Neural progenitor cell (in vitro differentiated cells): Measurements from ENCODE around the gene MBIP. TPM values are rescaled to one million over a fixed set of nuclear protein-coding genes. Genes with fewer than 3 reads are reported as not detected.

Source experiments
- DNase-seq: peaks from one replicate; pipeline ENCODE4 v3.0.0-alpha.2; 2016; ENCODE audit warnings: low spot score
- H2AFZ ChIP-seq: fragments of 200-600 bp; sonication (generic); replicated peaks from 2 replicates; pipeline ENCODE4 v1.6.1; 2016; ENCODE audit warnings: antibody characterized with exemption
- H3F3A ChIP-seq: fragments of 200-600 bp; sonication (generic); 2 replicates; pipeline ENCODE4 v1.6.1; 2016; ENCODE audit warnings: antibody characterized with exemption, low read depth
- H3K27ac ChIP-seq: fragments of 200-600 bp; sonication (generic); 2 replicates; pipeline ENCODE4 v1.5.1; 2016; ENCODE audit warnings: mild to moderate bottlenecking
- H3K27me3 ChIP-seq: fragments of 200-600 bp; sonication (generic); 2 replicates; pipeline ENCODE4 v1.6.1; 2016; ENCODE audit warnings: mild to moderate bottlenecking, moderate library complexity
- H3K36me3 ChIP-seq: fragments of 200-600 bp; sonication (generic); 2 replicates; pipeline ENCODE4 v1.5.1; 2016
- H3K4me1 ChIP-seq: fragments of 200-600 bp; sonication (generic); 2 replicates; pipeline ENCODE4 v1.6.1; 2016; ENCODE audit warnings: mixed run types
- H3K4me2 ChIP-seq: fragments of 200-600 bp; sonication (generic); 2 replicates; pipeline ENCODE4 v1.6.1; 2016
- H3K4me3 ChIP-seq: fragments of 200-600 bp; sonication (generic); 2 replicates; pipeline ENCODE4 v1.5.1; 2016
- H3K79me2 ChIP-seq: fragments of 200-600 bp; sonication (generic); 2 replicates; pipeline ENCODE4 v1.6.1; 2016; ENCODE audit warnings: low read depth
- H3K9ac ChIP-seq: fragments of 200-600 bp; sonication (generic); 2 replicates; pipeline ENCODE4 v1.6.1; 2016
- H3K9me3 ChIP-seq: fragments of 200-600 bp; sonication (generic); 2 replicates; pipeline ENCODE4 v1.5.1; 2016; ENCODE audit warnings: low read depth
- H4K20me1 ChIP-seq: fragments of 200-600 bp; sonication (generic); 2 replicates; pipeline ENCODE4 v1.6.1; 2016; ENCODE audit warnings: low read depth
- H3K27ac Mint-ChIP-seq: 3 replicates; pipeline ENCODE4 v1.8.0; 2021; ENCODE audit warnings: mixed read lengths
- H3K27me3 Mint-ChIP-seq: 2 replicates; pipeline ENCODE4 v1.8.0; 2022; ENCODE audit warnings: low read depth, mild to moderate bottlenecking, inconsistent platforms, moderate library complexity, mixed read lengths; ENCODE audit not compliant: insufficient read depth
- H3K36me3 Mint-ChIP-seq: 3 replicates; pipeline ENCODE4 v1.8.0; 2021; ENCODE audit warnings: mixed read lengths
- H3K4me1 Mint-ChIP-seq: 3 replicates; pipeline ENCODE4 v1.8.0; 2021; ENCODE audit warnings: mixed read lengths
- H3K4me3 Mint-ChIP-seq: 3 replicates; pipeline ENCODE4 v1.8.0; 2021; ENCODE audit warnings: mild to moderate bottlenecking, moderate library complexity, mixed read lengths
- H3K9me3 Mint-ChIP-seq: 3 replicates; pipeline ENCODE4 v1.8.0; 2020; ENCODE audit warnings: mixed read lengths
- CTCF ChIP-seq: fragments of 200-600 bp; sonication (generic); IDR thresholded peaks from 2 replicates; pipeline ENCODE4 v1.5.1; 2017; ENCODE audit warnings: antibody characterized with exemption, mild to moderate bottlenecking
- EZH2 ChIP-seq: fragments of 200-600 bp; sonication (generic); IDR thresholded peaks from 2 replicates; pipeline ENCODE4 v1.6.1; 2017; ENCODE audit warnings: antibody characterized with exemption, mild to moderate bottlenecking, moderate library complexity
- EZH2phosphoT487 ChIP-seq: fragments of 200-600 bp; sonication (generic); IDR thresholded peaks from 2 replicates; pipeline ENCODE4 v1.6.1; 2017; ENCODE audit warnings: antibody characterized with exemption
- total RNA-seq: library from RNA; depleted of rRNA; stranded (reverse); fragments of >200 nt; gene quantifications from 2 replicates; pipeline ENCODE4 v1.2.3, GENCODE V29; 2015; ENCODE audit warnings: low replicate concordance

MBIP gene
- total RNA-seq, result 33.2 and 49.7 TPM in 2 replicates

GRCh38 chr14:36320200-36320896, at the start of gene MBIP:
Gene MBIP (minus strand): TSS chr14:36320637. CDS start chr14:36320588, 49 bp downstream.
- Mint-ChIP-seq H3K27ac (peak within 1 kb of the TSS; percentile 89), H3K4me1 (peaks cover 28% of the 10 kb centered on the region)
- H3K27me3 ChIP-seq, result peaks cover 28% of the 10 kb centered on the region

GRCh38 chr14:36367985-36368774, 47.7 kb upstream of the MBIP start:
- Histone ChIP-seq H3K79me2 (no peaks in the 10 kb centered on the region), H3K9me3 (no peaks in the 10 kb centered on the region), H3K27me3 (peaks cover under 1% of the 10 kb centered on the region), H3K4me1 (peaks cover 11% of the 10 kb centered on the region), H2AFZ (no peak overlapping the region), H3K4me3 (no peak overlapping the region), H3K4me2 (no peak overlapping the region), H3K27ac (no peak overlapping the region), H3K9ac (no peak overlapping the region), H3F3A (peaks cover 6% of the 10 kb centered on the region), H4K20me1 (no peaks in the 10 kb centered on the region), H3K36me3 (no peaks in the 10 kb centered on the region)
- no peak for TF ChIP-seq EZH2phosphoT487
- no peak overlapping the region for H3K27ac Mint-ChIP-seq
- H3K4me3 Mint-ChIP-seq, result no peak overlapping the region
- H3K27me3 Mint-ChIP-seq, result peaks cover 5% of the 10 kb centered on the region
- no peak for DNase-seq
- peaks cover 8% of the 10 kb centered on the region for H3K4me1 Mint-ChIP-seq
- no peaks in the 10 kb centered on the region for H3K36me3 Mint-ChIP-seq
- H3K9me3 Mint-ChIP-seq, result no peaks in the 10 kb centered on the region

More at GRCh38 chr14:36320200-36320896, at the start of gene MBIP:
- Histone ChIP-seq H3K4me3 (peak within 1 kb of the TSS; percentile 83), H3K79me2 (peaks cover 50% of the 10 kb centered on the region), H3K9ac (peak within 1 kb of the TSS; percentile 89), H3K9me3 (no peaks in the 10 kb centered on the region), H3K27ac (peak within 1 kb of the TSS; percentile 78), H2AFZ (peak within 1 kb of the TSS; percentile 74), H3K4me2 (peak within 1 kb of the TSS; percentile 82), H4K20me1 (peaks cover 28% of the 10 kb centered on the region), H3K36me3 (peaks cover 3% of the 10 kb centered on the region), H3K4me1 (peaks cover 43% of the 10 kb centered on the region), H3F3A (peaks cover 3% of the 10 kb centered on the region)
- no peak for TF ChIP-seq CTCF
- no peak for TF ChIP-seq EZH2
- TF ChIP-seq EZH2phosphoT487, result no peak
- H3K9me3 Mint-ChIP-seq, result no peaks in the 10 kb centered on the region
- no peaks in the 10 kb centered on the region for H3K36me3 Mint-ChIP-seq
- peak within 1 kb of the TSS; percentile 95 for H3K4me3 Mint-ChIP-seq
- no peaks in the 10 kb centered on the region for H3K27me3 Mint-ChIP-seq
- DNase-seq, result peak; percentile 98

GRCh38 chr14:36365766-36366165, 45.3 kb upstream of the MBIP start:
- no peak overlapping the region for H3K4me2 ChIP-seq
- H3K9ac ChIP-seq, result no peak overlapping the region
- Mint-ChIP-seq H3K27ac (no peak overlapping the region), H3K27me3 (peaks cover 5% of the 10 kb centered on the region), H3K36me3 (no peaks in the 10 kb centered on the region), H3K4me1 (peaks cover 8% of the 10 kb centered on the region), H3K4me3 (no peak overlapping the region), H3K9me3 (no peaks in the 10 kb centered on the region)
- no peak overlapping the region for H2AFZ ChIP-seq
- H4K20me1 ChIP-seq, result no peaks in the 10 kb centered on the region
- H3K79me2 ChIP-seq, result no peaks in the 10 kb centered on the region
- H3K4me1 ChIP-seq, result peaks cover 11% of the 10 kb centered on the region
- H3K27me3 ChIP-seq, result no peaks in the 10 kb centered on the region
- TF ChIP-seq EZH2phosphoT487 (no peak), CTCF (no peak), EZH2 (no peak)
- no peak overlapping the region for H3K27ac ChIP-seq
- H3K36me3 ChIP-seq, result no peaks in the 10 kb centered on the region
- no peak for DNase-seq
- H3K9me3 ChIP-seq, result no peaks in the 10 kb centered on the region
- peaks cover 6% of the 10 kb centered on the region for H3F3A ChIP-seq
- H3K4me3 ChIP-seq, result no peak overlapping the region
